CD4-positive, alpha-beta T cell treated with Interleukin-10 for 1 hour (primary cell): ENCODE results near the gene BMP5.

ENCODE experiments used
- DNase-seq: peaks from one replicate; pipeline ENCODE4 v3.0.0-alpha.2; 2020

BMP5 gene

DNA sequence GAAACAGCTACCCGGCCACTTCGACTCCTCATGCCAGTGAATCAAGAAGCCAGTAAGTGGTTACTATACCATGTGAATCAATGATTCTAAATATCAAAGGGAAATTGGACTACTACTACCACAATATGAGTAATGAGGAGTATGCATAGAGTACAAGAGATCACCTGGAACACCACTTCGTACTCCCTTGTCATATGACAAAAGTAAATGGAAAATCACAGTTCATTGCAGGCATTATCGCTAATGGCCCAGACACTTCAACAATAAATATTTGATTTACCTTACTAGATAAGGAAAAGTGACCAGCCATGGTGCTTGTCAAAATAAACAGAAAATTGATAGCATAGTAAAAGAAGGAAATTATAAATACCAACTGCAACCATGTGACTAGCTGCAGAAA, 73.1 kb downstream of the BMP5 start:
- no peak for DNase-seq

DNA sequence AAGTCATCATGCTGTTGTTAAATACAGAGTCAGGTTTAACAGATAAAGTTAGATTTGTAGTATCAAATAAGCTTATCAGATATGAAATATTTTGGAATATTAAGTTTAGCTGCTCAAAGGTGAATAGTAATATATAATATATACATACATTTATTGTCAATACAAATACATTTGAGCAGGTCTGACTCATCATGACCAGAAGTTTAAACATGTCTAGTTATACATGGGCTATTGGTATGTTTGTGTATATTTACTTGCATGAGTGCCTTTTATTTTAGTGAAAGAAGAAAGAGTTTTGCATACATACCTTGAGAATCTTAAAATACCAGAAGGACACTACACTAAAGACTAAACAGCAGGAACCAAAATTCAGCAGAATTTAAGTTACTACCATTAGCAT, 76.8 kb downstream of the BMP5 start:
- DNase-seq = no peak

- no peak for DNase-seq
These were observed 81.1 kb downstream of the BMP5 start for GRCh38 chr6:55794136-55794812.

DNA sequence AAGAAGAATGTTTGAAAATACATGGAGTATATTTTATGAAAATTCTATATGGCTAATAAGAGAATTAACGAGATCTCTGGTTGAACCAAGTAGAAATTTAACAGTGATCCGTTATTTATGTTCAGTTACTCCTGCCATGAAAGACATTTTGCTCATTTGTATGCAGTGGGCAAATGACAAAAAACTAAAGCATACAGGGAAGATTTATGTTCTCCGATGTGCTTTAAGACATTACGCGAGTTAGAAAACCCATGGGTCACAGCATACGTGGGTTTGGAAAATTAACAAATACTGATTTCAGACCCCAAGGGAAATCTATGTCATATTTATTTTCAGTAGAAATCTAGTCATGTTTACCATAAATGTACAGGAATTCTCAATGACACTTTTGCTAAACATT, 90.1 kb downstream of the BMP5 start:
- no peak for DNase-seq

DNA sequence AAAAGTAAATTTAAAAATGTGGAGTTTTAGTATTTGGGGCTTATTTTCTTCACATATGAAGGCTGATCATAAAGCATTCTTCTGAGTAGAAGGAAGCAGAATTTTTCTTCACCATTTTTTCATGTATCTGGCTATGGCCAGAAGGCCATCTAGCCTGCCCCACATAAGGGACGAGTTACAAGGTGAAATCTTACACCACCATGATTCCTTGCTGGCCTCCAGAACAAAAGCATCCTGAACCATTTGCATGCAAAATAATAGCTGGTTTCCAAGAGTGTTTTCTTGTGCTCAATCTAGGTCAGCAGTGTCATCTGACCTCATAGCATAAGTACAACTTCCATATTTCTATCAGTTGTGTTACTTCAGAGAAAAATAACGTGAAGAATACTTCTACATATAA, 93.1 kb downstream of the BMP5 start:
- no peak for DNase-seq

DNA sequence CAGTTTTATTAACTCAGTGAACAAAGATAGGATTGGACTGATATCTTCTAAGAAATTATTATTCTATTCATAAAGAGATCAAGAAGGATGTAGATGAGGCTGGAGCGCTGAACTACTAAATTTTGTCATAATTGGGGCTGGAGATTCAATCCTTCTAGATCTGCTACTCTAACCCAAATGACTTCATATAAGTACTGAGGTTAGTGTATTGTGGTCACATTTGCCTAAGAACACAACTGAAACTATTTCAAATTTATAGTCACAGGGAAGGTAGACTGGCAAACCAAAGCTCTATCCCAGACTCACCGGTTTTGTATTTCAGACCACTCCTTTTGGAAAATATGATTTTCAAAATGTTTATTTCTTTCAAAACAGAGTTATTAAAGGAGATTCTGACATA, 96.7 kb downstream of the BMP5 start:
- DNase-seq = no peak

DNA sequence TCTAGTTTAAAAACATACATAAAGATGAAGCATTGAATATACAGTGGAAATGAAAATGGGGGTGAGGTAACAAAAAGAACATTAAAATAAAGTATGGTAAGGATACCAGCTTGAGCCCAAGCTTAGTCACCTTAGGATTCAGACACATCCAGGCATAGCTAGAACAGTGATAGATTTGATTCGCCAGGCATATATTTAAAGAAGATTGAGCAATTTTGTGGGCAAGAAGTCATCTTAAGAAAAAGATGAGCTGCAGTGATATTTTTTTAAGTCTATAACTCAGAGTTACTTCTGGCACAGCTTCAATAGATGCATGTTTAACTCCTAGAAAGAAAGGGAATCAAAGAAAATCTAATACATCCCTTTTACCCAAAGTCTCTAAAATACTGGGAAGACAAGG, 97.9 kb downstream of the BMP5 start:
- DNase-seq = no peak

GRCh38 chr6:55776113-55776512, 99.3 kb downstream of the BMP5 start:
- DNase-seq = no peak

DNA sequence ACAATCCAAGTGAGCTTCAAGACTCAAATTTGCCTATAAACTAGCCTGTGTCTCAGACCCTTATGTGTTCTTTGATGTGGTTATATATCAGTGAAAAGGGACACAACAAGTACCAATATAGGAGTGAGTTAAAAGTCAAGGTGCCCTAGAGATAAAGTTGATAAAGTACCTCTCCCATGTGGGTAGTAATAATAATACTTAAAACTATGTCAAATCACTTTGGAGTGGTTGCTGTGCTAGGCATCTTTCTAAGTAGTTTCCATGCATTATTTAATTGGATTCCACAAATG, 100.4 kb downstream of the BMP5 start:
- no peak for DNase-seq

GRCh38 chr6:55774286-55775028, 100.9 kb downstream of the BMP5 start:
- no peak for DNase-seq

DNA sequence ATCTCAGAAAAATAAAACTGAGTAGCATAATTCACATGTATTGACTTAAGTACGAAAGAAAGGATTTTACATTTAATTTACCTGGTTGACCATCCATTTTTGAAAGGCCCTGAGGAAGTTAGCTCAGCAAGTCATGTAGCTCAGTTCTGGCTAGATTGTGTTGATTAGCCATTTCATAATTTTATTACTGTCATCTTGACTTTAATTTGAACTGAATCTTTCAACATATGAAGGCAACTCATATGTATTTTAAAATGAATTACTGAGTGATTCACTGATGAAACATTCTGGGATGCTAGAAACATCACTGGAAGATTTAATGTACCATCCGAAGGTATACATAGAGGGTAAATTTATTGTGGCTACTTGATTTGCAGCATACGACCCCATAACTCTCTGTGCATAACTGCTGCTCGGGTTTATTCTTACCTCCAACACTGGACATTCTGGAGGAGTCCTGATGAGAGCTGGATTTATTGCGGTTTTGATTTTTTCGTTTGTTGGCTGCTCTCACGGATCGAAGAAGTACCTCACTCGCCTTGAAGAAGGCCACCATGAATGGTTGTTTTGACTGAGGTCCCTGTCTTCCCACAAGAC, 101.7 kb downstream of the BMP5 start:
- DNase-seq = no peak

- DNase-seq = no peak
These were observed 102.7 kb downstream of the BMP5 start for GRCh38 chr6:55772730-55773129.

- DNase-seq = no peak
These were observed 115.9 kb downstream of the BMP5 start for GRCh38 chr6:55759536-55759935.

DNA sequence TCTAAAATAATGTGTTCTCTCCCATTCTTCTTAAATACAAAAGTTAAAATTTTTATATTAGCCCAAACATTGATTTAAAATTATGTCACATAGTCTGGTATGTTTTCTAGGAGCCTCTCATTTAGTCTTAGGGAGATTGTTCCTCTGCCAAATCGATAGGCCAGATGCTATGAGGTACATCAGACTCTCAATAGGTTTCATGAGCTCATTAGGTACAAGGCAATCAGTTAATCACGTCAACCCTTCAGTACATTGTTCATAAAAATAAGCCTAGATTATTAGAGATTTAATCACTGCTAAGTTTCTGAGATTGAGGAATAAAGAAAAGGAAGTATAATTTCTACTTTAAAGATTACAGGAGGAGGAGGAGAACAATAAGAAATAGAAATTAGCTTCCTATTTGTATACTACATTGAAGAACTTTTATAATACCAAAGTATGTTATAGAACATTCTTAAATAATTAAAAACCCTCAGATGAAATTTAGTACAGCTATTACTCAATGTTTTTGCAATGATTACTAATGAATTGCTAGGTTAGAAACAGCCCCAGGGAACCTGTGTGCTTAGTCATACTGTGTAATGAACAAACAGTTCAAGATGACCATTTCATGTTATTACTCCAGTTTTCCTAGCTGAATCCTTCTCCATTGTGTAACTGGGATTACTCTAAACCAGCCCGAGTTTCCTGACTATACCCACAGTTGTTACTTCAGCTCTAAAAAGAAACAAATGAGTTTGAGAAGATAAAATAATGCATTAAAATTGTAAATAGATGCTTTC, 117.0 kb downstream of the BMP5 start:
- DNase-seq = no peak

DNA sequence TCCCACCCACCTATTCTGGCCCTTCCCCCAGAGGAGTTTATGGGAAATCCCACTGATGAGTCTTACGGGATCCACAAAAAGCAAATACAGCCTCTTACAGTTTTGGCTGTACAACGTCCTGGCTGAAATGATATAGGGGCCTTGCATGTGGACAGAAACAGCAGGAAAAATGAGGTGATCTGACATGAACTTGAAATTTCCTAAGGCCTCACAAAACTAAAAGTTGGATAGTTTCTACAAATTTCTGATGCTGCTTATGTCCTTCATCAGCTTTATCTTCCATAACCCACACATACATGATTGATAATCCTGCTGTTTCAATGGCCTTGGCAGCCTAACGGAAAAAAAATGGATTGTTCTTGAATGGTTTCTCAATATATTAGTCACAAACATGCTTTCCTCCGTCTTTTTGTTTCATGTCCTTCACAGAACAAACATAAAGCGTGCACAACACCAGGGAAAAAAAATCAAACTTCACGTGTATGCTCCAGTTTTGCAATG, 118.8 kb downstream of the BMP5 start:
- no peak for DNase-seq

DNA sequence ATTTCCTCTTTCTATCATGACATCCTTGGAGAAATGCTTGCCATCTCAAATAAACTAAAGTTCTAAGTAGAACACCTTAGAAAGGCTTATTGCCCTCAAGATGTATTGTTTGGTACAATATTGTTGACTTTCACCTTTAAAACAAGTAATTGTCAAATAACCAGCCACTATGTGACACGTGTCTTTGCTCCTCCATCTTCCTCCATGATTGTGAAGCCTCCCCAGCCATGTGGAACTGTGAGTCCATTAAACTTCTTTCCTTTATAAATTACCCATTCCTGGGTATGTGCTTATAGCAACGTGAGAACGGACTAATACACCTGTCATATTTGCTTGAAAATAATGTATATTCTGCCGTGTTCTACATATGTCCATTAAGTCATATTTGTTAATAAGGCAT, 126.5 kb downstream of the BMP5 start:
- no peak for DNase-seq

DNA sequence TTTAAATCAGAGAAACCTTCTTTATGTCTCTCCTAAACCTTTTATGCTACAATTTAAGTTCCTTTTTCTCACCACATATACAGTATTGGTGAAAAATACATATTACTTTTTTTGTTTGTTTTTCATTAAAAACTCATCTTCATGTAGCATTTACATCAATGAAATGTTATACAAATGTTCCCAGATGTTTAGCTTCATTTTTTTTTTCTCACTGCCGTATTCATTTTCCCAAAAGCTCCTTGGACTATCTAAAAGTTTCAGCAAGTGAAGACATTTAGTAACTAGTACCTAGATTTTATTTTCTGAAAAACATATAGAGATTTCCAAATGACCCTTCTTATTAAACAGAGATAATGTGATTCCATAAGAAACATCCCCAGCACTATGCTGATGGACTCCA, 128.9 kb downstream of the BMP5 start:
- DNase-seq = no peak

DNA sequence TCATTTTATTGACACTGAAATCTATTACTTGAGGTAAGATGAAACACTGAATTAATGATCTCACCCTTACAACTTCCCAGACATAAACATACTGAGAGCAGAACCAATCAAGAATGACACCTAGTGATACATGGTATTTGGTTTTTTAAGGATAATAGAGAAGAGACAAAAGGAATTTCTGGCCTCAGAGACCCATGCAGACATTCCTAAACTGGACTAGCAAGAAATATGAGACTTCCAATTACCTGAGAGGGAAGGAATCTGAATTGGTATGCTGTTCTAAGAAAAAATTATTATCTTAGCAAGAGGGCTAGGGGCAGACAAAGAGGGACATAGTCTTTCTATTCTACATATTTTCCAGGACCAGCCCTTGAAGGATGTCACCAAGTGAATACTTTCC, 141.1 kb downstream of the BMP5 start:
- DNase-seq = no peak

DNA sequence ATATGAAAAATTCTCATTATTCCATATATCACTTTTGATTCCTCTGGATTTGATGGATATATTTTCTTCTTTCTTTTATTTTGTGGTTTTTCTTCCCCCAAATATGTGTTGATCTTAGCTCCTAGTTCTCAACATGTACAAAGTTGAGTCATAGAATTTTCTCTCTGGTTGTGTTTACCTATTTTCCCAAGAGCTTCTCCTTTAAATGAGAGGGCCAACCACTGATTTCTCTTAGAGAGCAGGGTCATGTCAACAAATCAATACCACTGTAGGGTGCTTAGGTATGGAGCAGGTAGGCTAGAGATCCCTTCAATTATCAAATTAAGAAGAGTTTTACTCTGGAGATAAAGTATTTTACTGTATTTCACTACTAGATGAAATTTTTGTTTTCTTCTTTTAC, 145.7 kb downstream of the BMP5 start:
- no peak for DNase-seq

GRCh38 chr6:55726144-55726543, 149.2 kb downstream of the BMP5 start:
- no peak for DNase-seq

DNA sequence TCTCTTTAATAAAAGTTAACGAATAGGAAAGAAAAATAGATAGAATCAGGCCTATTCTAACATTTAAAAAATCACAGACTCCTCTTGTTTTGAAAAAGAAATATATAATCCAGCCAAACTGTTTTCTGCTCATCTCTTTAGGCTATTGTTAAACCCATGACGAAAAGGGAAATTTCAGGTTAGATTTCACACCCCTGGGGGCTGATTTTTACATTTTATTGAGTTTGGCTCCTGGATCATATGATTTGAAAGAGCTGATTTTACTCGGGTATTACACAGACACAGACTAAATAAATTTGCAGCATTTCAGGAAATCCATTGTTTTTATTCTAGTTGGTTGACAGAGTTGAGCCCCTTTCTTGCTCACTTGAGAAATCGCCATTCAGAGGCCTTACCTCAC, 160.6 kb downstream of the BMP5 start:
- DNase-seq = no peak

DNA sequence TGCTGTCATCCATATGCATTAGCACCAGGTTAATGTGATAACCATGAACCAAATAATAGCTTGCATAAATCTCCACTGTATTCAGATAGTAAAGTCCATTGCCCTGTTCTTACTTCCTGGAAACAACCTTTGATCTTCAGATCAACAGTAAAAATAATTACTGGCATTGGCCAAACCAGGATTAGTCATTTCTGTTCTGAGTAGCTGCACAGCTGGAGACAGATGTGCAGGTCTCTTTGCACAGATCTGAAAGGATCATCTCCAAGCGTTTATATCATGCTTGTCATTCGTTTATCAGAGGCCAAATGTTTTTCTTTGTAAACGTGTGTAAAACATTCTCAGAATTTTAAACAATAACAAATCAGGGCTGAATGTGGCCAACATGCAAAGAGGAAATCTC, 162.0 kb downstream of the BMP5 start:
- DNase-seq = no peak

- no peak for DNase-seq
These were observed 166.7 kb downstream of the BMP5 start for GRCh38 chr6:55708711-55709110.
